SHP77 treated with DMSO at 0.1 percent for 48 hours (cell line): ENCODE data around the gene HDLBP.

Experiments used
- DNase-seq: peaks from one replicate; lab custom pipeline; 2025; lab: John Stamatoyannopoulos, UW

Gene HDLBP

GRCh38 chr2:241273210-241274020 lies 42.1 kb downstream of the HDLBP start:
- no peak for DNase-seq

GRCh38 chr2:241272303-241273209 lies 42.9 kb downstream of the HDLBP start:
- DNase-seq = no peak

GRCh38 chr2:241271706-241272302 lies 43.7 kb downstream of the HDLBP start:
- no peak for DNase-seq

GRCh38 chr2:241270531-241270930 lies 44.9 kb downstream of the HDLBP start:
- DNase-seq = no peak

- no peak for DNase-seq
Observed at GRCh38 chr2:241269707-241270520, 45.6 kb downstream of the HDLBP start.

GRCh38 chr2:241268716-241269445 lies 46.6 kb downstream of the HDLBP start:
- DNase-seq = no peak

- DNase-seq = no peak
Observed at GRCh38 chr2:241268306-241268705, 47.2 kb downstream of the HDLBP start.

- no peak for DNase-seq
Observed at GRCh38 chr2:241267249-241268067, 48.0 kb downstream of the HDLBP start.

GRCh38 chr2:241265506-241265905 lies 50.0 kb downstream of the HDLBP start:
- DNase-seq = no peak

- no peak for DNase-seq
Observed at GRCh38 chr2:241263061-241263460, 52.4 kb downstream of the HDLBP start.

GRCh38 chr2:241261628-241262027 lies 53.8 kb downstream of the HDLBP start:
- no peak for DNase-seq

GRCh38 chr2:241260911-241261310 lies 54.6 kb downstream of the HDLBP start:
- DNase-seq = no peak

- no peak for DNase-seq
Observed at GRCh38 chr2:241258505-241259280, 56.8 kb downstream of the HDLBP start.

GRCh38 chr2:241257419-241258032 lies 57.9 kb downstream of the HDLBP start:
- no peak for DNase-seq

GRCh38 chr2:241256168-241256545 lies 59.3 kb downstream of the HDLBP start:
- DNase-seq = no peak

GRCh38 chr2:241255542-241256167 lies 59.8 kb downstream of the HDLBP start:
- no peak for DNase-seq

GRCh38 chr2:241254904-241255351 lies 60.5 kb downstream of the HDLBP start:
- no peak for DNase-seq

- DNase-seq = no peak
Observed at GRCh38 chr2:241252778-241253475, 62.5 kb downstream of the HDLBP start.
